GM12873 (cell line): ENCODE measurements around the gene LCP2.

Experiments
- TF ChIP-seq, protein P1 (sequence below): IDR thresholded peaks from 2 replicates; pipeline ENCODE4 v1.5.1; 2012; ENCODE audit warnings: low read depth, mild to moderate bottlenecking, moderate library complexity, low read length, control low read depth; ENCODE audit not compliant: insufficient read depth; ENCODE audit errors: missing control alignments

Gene LCP2

DNA sequence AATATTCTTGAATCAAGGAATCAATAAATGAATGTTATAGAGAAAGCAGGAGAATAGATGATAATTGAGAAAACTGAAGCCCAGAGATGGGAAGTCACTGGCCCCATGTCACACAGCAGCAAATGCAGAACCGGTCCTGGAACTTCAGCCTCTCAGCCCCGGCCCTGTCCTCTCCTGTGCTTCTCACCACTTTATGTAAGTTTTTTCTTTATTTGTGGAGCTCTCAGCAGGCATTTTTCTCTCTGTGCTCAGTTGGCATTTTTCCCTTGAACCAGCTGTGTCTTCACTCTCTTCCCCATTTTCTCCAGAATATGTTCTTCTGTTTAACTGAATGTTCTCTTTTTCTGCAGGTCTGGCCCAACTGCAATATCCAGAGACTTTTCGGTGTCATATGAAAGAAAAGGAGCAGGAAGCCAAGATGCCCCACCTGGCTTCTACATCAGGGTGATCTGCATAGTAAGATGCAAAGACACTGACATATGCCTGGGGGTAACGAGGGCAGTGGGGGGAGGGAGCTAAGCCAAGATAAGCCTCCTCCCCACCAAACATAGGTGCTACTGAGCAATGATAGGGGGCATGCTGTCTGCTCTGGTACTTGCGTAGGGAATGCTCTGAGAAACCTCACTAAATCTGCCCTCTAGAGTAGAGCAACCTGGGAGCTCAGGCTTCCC lies 12.8 kb upstream of the LCP2 start:
- TF ChIP-seq, protein P1, sequence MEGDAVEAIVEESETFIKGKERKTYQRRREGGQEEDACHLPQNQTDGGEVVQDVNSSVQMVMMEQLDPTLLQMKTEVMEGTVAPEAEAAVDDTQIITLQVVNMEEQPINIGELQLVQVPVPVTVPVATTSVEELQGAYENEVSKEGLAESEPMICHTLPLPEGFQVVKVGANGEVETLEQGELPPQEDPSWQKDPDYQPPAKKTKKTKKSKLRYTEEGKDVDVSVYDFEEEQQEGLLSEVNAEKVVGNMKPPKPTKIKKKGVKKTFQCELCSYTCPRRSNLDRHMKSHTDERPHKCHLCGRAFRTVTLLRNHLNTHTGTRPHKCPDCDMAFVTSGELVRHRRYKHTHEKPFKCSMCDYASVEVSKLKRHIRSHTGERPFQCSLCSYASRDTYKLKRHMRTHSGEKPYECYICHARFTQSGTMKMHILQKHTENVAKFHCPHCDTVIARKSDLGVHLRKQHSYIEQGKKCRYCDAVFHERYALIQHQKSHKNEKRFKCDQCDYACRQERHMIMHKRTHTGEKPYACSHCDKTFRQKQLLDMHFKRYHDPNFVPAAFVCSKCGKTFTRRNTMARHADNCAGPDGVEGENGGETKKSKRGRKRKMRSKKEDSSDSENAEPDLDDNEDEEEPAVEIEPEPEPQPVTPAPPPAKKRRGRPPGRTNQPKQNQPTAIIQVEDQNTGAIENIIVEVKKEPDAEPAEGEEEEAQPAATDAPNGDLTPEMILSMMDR = no peak

DNA sequence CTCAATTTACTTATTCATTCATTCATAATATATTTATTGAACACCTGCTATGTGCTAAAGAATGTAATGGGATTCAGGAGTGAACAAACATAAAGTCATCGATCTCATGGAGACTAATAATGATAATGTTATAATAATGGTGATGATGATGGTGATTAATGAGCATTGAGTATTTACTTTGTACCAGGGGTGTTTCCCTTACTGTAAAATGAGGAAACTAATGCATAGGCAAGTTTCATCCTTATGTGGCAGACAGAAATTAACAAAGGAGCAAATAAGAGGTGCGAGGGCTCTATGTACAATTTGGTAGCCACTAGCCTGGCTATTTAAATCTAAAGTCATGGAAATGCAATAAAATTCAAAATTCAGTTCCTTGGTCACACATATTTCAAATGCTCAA lies 11.1 kb upstream of the LCP2 start:
- TF ChIP-seq, protein P1 = no peak

GRCh38 chr5:170307575-170308465 lies 10.2 kb upstream of the LCP2 start:
- TF ChIP-seq, protein P1 = no peak

DNA sequence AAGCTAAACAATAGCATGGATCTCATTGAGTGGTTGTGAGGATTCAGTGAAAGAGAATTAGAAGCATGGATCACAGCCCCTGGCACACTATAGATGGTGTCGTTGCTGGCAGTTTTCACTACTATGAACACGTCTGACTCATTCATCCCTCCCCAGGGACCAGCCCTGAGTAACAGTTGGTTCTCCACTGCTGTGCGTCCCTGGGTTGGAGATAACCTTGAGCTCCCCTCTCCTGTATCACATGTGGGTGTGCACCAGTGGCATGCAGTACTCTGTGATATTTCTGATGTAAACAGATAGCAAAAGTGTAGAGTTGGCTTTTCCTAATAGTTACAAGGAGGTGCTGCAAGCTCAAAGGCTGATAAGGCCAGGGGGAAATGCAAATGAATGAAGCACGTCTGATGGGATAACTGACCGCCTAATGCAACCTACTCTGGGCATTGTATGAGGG lies 8.8 kb upstream of the LCP2 start:
- TF ChIP-seq, protein P1 = no peak

DNA sequence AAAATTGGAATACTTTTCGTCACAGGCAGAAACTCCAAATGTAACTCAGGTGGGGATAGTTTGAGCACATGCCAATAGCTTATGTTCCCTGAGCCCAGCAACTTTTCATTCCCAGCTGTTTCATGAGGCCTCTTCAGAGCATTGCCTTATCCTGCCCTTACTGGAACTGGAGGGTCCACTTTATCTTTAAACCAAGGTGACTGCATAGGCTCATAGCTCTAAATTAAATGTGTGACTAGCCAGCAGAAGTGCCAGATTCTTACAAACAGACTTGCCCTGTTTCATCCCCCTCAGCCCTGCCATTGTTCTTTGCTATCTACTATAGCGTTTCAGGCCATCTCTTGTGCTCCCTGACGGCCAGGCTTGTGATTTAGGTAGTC lies 8.1 kb upstream of the LCP2 start:
- TF ChIP-seq, protein P1 = no peak

DNA sequence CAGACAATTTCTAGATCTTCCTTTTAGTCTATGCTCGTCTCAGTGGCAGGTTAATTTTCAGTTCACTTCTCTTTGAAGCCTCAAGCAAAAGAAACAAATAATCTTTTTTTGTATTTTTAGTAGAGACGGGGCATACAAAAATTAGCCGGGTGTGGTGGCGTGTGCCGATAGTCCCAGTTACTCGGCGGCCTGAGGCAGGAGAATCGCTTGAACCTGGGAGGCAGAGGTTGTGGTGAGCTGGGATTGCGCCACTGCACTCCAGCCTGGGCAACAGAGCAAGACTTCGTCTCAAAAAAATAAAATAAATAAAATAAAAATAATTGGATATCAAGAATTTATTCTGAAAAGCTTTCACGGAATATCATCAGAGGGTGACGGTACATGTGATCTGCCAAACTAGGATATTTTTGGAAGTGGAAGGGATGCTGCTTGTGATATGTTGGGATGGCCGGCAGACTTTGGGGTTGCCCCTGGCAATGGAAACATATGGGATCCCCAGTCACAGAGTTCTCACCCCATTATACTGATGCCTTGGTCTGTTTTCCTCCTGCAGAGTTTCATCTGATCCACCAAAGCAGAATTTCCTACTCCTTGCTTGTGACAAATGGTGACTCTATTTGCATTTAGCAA lies 7.6 kb upstream of the LCP2 start:
- TF ChIP-seq, protein P1 = no peak

DNA sequence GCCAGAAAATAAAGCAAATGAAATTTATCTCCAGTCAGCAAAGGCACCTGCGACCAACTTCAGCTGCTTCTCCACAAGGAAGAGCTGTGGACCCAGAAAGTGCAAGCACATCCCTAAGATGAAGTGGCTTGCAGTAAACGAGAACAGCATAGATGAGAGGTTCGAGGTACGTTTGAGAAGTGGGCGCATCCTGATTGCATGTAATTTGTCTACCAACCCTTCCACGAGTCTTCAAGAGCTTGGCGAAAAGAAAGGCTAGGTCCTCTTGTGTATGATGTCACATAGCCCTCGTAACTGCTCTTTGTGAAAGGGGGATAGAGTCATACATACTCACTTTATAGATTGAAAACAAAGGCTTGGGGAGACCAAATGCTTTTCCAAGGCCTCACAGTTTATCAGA lies 6.0 kb upstream of the LCP2 start:
- TF ChIP-seq, protein P1 = no peak
